Thoracic aorta endothelial cell (primary cell): Measurements from ENCODE around the gene AGPAT4. TPM values are rescaled to one million over a fixed set of nuclear protein-coding genes. Genes with fewer than 3 reads are reported as not detected.

Experiments used
- total RNA-seq: library from RNA; depleted of rRNA; stranded (reverse); fragments of >200 nt; gene quantifications from 2 replicates; pipeline ENCODE4 v1.2.3, GENCODE V29; 2012

The AGPAT4 gene
- 9.2 and 12.5 TPM in 2 replicates for total RNA-seq

GRCh38 chr6:161273752-161274487 is at the start of gene AGPAT4:
Gene AGPAT4 (minus strand): TSS chr6:161274061. CDS start chr6:161232213, 41,848 bp downstream.

